GM12892 (cell line): ENCODE results near the gene PDGFC.

Experiments used
- DNase-seq: peaks from one replicate; pipeline ENCODE4 v3.0.0; 2011; ENCODE audit not compliant: insufficient read length
- FAIRE-seq: peaks from 2 replicates; lab custom pipeline; 2011; peaks lifted over from hg19 to GRCh38; lab: Jason Lieb, UNC
- POLR2A ChIP-seq: IDR thresholded peaks from 2 replicates; pipeline ENCODE4 v1.6.1; 2011; ENCODE audit warnings: low read depth, low read length, control low read depth
- POLR2AphosphoS5 ChIP-seq: IDR thresholded peaks from 2 replicates; pipeline ENCODE4 v1.6.1; 2011; ENCODE audit warnings: low read depth, low read length, control low read depth
- TAF1 ChIP-seq: IDR thresholded peaks from 2 replicates; pipeline ENCODE4 v1.6.1; 2011; ENCODE audit warnings: low read depth, mild to moderate bottlenecking, control low read depth, low read length, borderline replicate concordance

The PDGFC gene

DNA sequence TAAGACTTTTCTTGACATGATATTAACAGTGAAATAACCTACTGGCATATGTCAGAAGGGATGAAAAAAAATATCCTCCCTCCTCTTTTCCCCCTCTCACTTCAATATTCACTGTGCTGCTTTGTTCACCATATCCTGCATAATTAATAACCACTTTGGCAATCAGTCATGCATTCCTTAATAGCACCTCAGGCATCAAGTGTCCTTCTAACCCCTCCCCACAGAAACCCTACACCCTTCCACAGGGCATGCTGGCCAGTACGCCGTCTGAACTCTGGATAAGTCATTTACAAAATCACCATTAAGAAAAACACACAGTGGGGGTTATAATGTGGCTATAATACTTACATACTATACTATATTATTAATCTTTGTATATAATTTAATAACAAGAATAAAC is 165.9 kb downstream of the PDGFC start:
- TF ChIP-seq TAF1 (no peak), POLR2AphosphoS5 (no peak), POLR2A (no peak)
- FAIRE-seq, result peak; percentile 50
- no peak for DNase-seq

DNA sequence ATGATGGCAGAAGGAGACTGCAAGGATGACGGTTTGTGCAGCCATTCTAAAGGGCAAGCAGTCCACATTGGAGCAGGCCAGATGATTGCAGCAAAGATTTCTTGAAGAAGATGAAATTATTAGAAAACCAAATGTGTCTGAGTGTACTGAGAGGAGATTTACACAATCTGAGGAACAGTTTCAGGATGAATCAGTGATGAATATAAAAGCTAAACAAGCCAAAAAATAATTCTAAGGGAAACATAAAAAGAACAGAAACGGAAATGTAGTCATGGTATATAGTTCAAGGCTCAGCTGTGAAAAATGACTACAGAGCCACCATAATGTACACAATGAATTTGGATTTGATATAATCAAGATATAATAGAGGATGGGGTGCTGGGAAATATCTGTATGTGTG is 168.5 kb downstream of the PDGFC start:
- DNase-seq (no peak), FAIRE-seq (no peak)
- TF ChIP-seq POLR2AphosphoS5 (no peak), TAF1 (no peak), POLR2A (no peak)

DNA sequence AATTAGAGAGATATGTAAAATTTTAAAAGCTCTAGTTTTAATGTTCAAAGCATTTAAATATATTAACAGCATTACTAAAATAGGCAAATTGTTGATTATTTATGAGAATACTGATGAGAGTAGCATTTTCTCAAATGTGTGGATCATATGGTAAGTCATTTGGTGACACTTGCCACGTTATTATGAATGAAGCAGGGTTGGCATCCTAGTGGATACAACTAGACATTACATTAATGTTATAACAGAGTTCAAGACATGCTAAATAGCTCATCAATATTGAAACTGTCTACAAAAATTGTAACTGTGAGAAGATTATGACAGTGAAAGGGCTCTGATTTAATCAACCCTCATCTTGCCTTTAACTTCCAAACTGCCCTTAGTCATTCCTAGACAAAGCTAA is 171.1 kb downstream of the PDGFC start:
- DNase-seq (no peak), FAIRE-seq (peak; percentile 76)
- TF ChIP-seq POLR2A (no peak), POLR2AphosphoS5 (no peak), TAF1 (no peak)

DNA sequence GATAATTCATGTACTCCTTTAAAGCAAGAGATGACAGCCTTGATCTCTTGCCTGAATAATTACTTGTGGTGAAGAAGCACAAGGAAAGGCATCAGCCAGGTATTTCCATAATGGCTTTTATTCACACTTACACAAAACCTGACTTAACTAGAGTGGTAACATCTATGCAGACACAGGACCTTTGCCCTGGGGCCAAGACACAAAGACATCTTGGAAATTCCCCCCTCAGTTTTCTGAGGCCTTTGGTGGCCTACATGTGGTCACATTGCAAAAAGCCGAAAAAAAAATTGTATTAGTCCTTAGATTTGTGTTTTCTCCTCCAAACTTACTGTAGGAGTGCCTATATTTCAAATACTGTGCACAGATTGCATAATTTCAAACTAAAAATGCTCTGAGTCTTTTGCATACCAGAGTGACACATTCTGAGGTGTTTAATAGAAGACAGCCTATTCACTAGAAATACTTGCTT is 172.4 kb downstream of the PDGFC start:
- TF ChIP-seq TAF1, result no peak
- no peak for TF ChIP-seq POLR2A
- TF ChIP-seq POLR2AphosphoS5, result no peak
- DNase-seq (no peak), FAIRE-seq (no peak)

DNA sequence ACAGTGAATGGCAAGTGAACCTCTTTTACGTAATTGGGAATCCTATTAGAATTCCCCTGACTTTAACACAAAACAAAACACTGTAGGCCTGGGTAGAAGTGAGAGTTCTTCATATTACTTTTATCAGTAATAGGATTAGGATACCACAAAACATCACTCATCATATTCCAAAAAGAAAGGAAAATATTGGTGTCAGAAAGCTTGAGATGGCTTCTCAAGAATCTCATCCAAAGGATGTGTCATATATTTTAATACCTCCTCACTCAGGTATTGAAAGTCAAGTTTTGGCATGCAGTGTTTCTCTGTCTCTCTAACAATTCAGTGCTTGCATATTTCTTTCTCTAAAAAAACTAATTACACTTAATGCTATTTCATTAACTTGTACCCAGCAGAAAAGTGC is 173.2 kb downstream of the PDGFC start:
- FAIRE-seq (no peak), DNase-seq (no peak)
- TF ChIP-seq TAF1, result no peak
- TF ChIP-seq POLR2AphosphoS5, result no peak
- TF ChIP-seq POLR2A, result no peak

DNA sequence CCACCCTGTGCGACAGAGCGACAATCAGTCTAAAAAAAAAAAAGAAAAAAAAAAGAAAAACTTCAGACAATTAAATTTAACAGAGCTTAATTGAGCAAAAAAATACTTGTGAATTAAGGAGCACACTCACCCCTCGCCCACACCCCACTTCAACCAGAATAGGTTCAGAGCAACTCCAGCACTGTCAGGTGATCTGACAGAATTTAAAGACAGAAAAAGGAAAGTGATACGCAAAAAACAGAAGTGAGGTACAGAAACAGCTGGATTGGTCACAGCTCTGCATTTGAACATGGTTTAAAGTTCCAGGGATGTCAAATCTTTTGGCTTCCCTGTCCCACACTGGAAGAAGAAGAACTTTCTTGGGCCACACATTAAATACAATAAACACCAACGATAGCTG is 174.4 kb downstream of the PDGFC start:
- DNase-seq, result no peak
- TF ChIP-seq TAF1 (no peak), POLR2AphosphoS5 (no peak), POLR2A (no peak)
- FAIRE-seq, result no peak

DNA sequence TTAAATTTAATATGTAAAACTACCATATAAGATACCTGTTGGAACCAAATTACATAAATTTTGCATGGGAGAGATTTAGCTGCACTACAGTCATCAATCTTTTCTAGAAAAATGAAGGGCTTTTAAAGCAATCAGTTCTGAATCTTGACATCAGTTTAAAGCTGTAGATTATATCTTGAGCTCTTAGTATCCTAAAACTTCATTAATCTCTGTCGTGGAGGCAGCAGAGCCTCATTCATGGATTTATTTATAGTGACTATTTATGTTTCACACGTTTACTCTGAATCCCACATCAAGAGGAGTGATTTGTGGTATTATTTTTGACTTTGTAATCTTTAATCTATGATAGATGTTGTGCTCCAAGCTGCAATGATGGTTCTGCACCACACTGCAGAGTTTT is 175.9 kb downstream of the PDGFC start:
- TF ChIP-seq POLR2A, result no peak
- TF ChIP-seq TAF1, result no peak
- no peak for TF ChIP-seq POLR2AphosphoS5
- no peak for FAIRE-seq
- DNase-seq, result no peak

DNA sequence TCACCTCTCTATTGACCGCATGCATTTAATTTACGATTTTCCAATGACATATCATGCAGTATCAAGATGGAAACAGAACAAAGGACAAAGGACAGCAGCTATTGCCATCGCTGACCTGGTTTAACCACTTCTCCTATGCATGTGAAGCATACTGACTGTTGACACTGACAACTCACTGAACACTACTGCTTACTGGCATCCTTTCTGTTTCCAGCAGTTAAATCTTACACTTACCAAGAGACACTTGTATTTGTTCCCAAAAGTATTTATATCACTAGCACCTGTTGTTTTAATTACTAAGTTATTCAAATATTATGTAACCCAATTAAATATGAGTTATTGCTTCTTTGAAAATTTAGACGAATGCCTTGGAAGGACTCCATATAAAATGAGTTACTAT is 176.7 kb downstream of the PDGFC start:
- TF ChIP-seq TAF1 (no peak), POLR2A (no peak), POLR2AphosphoS5 (no peak)
- FAIRE-seq, result no peak
- DNase-seq, result no peak

DNA sequence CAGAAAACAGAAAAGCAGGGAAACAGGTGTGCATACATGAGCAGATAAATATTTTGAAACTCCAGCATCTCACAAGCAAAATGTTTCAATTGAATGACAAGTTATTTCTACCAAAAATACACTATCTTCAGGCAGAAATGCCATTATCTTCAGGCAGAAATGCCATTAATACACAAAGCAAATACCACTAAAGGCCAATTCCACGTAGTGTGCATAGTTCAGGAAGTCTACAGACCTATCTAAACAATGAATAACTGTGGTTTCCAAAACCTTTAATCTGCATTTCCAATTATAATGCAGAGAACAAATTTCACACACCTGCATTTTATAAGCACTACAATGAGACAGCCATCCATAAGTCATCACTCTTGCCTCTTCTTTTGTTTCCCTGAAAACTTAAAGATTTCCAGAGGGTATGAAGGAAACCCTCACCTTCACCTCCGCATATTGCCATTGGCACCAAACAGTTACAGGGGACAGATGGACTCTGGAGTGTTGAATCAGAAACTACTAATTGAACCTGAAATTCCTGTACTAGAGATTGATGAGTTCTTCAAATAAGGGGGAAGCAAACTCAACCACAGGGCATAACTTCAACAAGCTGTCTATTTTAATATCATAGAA is 179.0 kb downstream of the PDGFC start:
- DNase-seq (no peak), FAIRE-seq (no peak)
- TF ChIP-seq POLR2AphosphoS5 (no peak), POLR2A (no peak), TAF1 (no peak)

DNA sequence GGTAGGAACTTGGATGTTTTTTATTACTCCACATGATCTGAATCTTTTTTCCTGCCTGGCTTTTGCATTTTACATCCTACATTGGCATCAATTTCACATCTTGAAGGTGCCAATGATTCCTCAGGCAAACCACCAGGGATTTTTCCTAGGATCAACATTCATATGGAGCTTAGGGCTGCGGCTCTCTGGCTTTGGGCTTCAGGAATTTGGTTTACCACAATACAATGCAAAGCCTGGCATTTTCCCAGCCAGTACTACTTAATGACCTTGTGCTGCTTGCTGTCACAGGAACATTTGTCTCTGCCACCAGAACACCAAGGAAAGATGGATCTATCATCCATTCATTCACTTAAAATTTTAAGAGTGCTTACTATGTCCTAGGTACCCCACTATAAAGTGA is 180.7 kb downstream of the PDGFC start:
- TF ChIP-seq TAF1, result no peak
- TF ChIP-seq POLR2A, result no peak
- no peak for TF ChIP-seq POLR2AphosphoS5
- no peak for DNase-seq
- FAIRE-seq, result no peak

DNA sequence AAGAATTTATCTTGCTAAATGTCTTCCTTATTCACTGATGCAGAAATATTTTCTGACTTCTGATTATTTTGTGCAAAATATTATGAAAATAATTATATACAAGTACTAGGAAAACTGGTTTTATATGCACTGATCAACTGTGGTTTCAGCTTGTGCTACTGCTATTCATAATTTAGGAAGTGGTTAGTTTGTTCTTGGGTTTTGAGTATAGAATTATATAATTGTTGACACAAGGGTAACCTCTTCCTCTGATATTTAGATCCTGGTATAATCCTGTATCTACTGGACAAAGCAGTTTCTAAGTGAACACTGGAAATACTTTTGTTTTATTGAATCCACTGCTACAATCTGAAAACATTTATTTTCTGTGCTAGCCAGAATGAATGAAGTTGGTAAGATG is 182.8 kb downstream of the PDGFC start:
- DNase-seq, result no peak
- no peak for FAIRE-seq

DNA sequence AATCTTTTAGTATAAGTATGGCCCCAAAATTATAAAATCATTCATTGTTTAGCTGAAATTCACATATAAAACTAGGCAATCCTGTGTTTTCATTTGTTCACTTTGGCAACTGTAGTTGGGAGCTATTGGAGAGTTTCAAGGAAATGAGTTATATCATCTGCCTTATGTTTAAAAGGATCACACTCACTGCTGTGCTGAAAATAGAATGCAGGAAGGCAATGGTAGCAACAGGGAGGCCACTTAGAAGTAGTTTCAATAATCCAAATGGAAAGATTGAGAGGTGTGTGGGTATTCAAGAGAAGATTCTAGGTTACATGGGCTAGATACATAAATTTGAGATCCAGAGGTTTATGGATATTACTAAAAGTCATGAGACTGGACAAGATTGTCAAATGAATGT is 184.9 kb downstream of the PDGFC start:
- no peak for TF ChIP-seq TAF1
- no peak for TF ChIP-seq POLR2AphosphoS5
- TF ChIP-seq POLR2A, result no peak
- DNase-seq (no peak), FAIRE-seq (no peak)

More for the DNA sequence above, 182.8 kb downstream of the PDGFC start:
- TF ChIP-seq TAF1 (no peak), POLR2AphosphoS5 (no peak), POLR2A (no peak)

DNA sequence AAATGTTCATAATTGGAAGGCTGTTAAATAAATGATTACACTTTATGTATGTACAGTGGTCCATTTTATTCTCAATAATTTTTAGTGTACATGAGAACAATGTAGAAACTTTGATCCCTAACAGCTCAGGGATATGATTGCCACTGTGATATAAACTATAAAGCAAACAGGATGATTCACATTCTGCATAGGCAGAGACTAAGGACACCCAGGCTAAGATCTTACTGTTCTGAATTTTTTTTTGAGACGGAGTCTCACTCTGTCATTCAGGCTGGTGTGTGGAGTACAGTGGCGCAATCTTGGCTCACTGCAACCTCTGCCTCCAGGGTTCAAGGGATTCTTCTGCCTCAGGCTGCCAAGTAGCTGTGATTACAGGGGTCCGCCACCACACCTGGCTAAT is 186.6 kb downstream of the PDGFC start:
- TF ChIP-seq TAF1 (no peak), POLR2A (no peak), POLR2AphosphoS5 (no peak)
- FAIRE-seq, result no peak

DNA sequence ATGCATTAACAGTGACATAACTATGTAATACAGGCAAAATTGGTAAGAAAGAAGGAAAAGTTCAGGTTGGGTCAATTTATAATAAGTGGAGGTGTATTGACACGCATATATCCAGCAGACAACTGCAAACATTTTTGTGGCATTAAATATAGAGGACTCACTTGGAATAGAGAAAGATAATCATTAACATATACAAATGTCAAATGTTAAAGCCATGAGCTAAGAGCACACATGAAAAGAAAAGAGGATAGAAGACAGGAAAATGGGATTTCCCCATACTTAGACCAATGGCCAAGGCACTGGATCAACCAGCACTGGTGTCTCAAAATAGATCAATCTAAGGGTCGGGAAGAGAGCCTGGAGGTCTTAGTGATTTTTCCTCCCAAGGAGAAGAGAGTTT is 187.6 kb downstream of the PDGFC start:
- no peak for DNase-seq
- FAIRE-seq, result no peak
- TF ChIP-seq TAF1, result no peak
- no peak for TF ChIP-seq POLR2AphosphoS5
- TF ChIP-seq POLR2A, result no peak

More for the DNA sequence above, 186.6 kb downstream of the PDGFC start:
- no peak for DNase-seq
